GM21825 (cell line): ENCODE results near the gene ISLR.

Experiments
- ATAC-seq: cut with Tn5 transposase; IDR thresholded peaks from one replicate; pipeline ENCODE4 v1.9.1; 2021; ENCODE audit warnings: mild to moderate bottlenecking, moderate library complexity; ENCODE audit not compliant: unreplicated experiment

The ISLR gene

GRCh38 chr15:74173380-74174218 is at the start of gene ISLR:
ISLR (plus strand) TSS chr15:74173710; CDS start chr15:74174859, 1,149 bp downstream.
- ATAC-seq: no peak

GRCh38 chr15:74124196-74124595 is 49.3 kb upstream of the ISLR start:
- ATAC-seq: no peak

GRCh38 chr15:74124759-74125158 is 48.8 kb upstream of the ISLR start:
- ATAC-seq: no peak

GRCh38 chr15:74127255-74127953 is 46.1 kb upstream of the ISLR start:
- no peak for ATAC-seq

GRCh38 chr15:74127954-74128784 is 45.3 kb upstream of the ISLR start:
- no peak for ATAC-seq

GRCh38 chr15:74128785-74129585 is 44.5 kb upstream of the ISLR start:
- ATAC-seq: no peak

- no peak for ATAC-seq
Measured at GRCh38 chr15:74129586-74130154, 43.8 kb upstream of the ISLR start.

GRCh38 chr15:74130155-74130848 is 43.2 kb upstream of the ISLR start, which contains the start of gene ISLR2:
ISLR2 (plus strand) TSS chr15:74130586; CDS start chr15:74132755, 2,169 bp downstream.
- no peak for ATAC-seq

- ATAC-seq: no peak
Measured at GRCh38 chr15:74130849-74131627, 42.5 kb upstream of the ISLR start.

GRCh38 chr15:74131628-74132413 is 41.7 kb upstream of the ISLR start:
- ATAC-seq: no peak

- ATAC-seq: no peak
Measured at GRCh38 chr15:74132681-74133651, 40.5 kb upstream of the ISLR start.

- ATAC-seq: no peak
Measured at GRCh38 chr15:74133694-74134386, 39.7 kb upstream of the ISLR start.

GRCh38 chr15:74134387-74135027 is 39.0 kb upstream of the ISLR start:
- ATAC-seq: no peak

GRCh38 chr15:74135041-74135565 is 38.4 kb upstream of the ISLR start:
- no peak for ATAC-seq

- no peak for ATAC-seq
Measured at GRCh38 chr15:74136540-74136813, 37.0 kb upstream of the ISLR start.
